IMR-90 (cell line): ENCODE results near the gene ZNF263. TPM values are rescaled to one million over a fixed set of nuclear protein-coding genes. Genes with fewer than 3 reads are reported as not detected.

Experiments
- ATAC-seq: fragments of 200-7000 bp; cut with Tn5 transposase; 2 replicates; pipeline ENCODE4 v1.9.1; 2020; ENCODE audit warnings: low read depth, mild to moderate bottlenecking, moderate library complexity
- BruUV-seq: library from RNA; stranded (reverse); fragments of 400-500 nt; replicated peaks from 2 replicates; lab custom pipeline; 2021; lab: Mats Ljungman, UMichigan
- CTCF ChIA-PET: fragments of 300-600 bp; formaldehyde crosslinking; extraction: SDS; loops from one replicate; lab custom pipeline; 2021; ENCODE audit warnings: antibody characterized with exemption; lab: Yijun Ruan, JAX
- POLR2A ChIA-PET: fragments of 300-600 bp; sonication (Branson Sonifier 250); formaldehyde crosslinking; loops from one replicate; lab custom pipeline; 2022; ENCODE audit warnings: antibody characterized with exemption; ENCODE audit not compliant: unreplicated experiment; lab: Charles Lee
- DNase-seq: peaks from one replicate; pipeline ENCODE4 v3.0.0; 2013
- H2AFZ ChIP-seq: replicated peaks from 2 replicates; pipeline ENCODE3; 2013; ENCODE audit warnings: low read length, mild to moderate bottlenecking; ENCODE audit not compliant: poor library complexity
- H2AK5ac ChIP-seq: 2 replicates; pipeline ENCODE4 v1.6.1; 2013; ENCODE audit warnings: low read depth, low read length, inconsistent platforms
- H2AK9ac ChIP-seq: replicated peaks from 2 replicates; pipeline ENCODE3; 2013; ENCODE audit warnings: mild to moderate bottlenecking, low read depth, low read length, moderate library complexity; ENCODE audit not compliant: poor library complexity
- H2BK120ac ChIP-seq: 2 replicates; pipeline ENCODE4 v1.6.1; 2013; ENCODE audit warnings: low read depth, low read length, inconsistent platforms
- H2BK15ac ChIP-seq: 3 replicates; pipeline ENCODE4 v1.6.1; 2013; ENCODE audit warnings: low read depth, low read length, inconsistent platforms
- H2BK20ac ChIP-seq: 2 replicates; pipeline ENCODE4 v1.6.1; 2013; ENCODE audit warnings: low read depth, mild to moderate bottlenecking, inconsistent platforms, low read length, moderate library complexity
- H2BK5ac ChIP-seq: 2 replicates; pipeline ENCODE4 v1.6.1; 2013; ENCODE audit warnings: mild to moderate bottlenecking, low read depth, low read length, inconsistent platforms; ENCODE audit not compliant: poor library complexity, severe bottlenecking
- H3K14ac ChIP-seq: replicated peaks from 2 replicates; pipeline ENCODE4 v1.6.1; 2013; ENCODE audit warnings: low read depth, low read length, inconsistent platforms
- H3K18ac ChIP-seq: 2 replicates; pipeline ENCODE4 v1.6.1; 2013; ENCODE audit warnings: low read depth, low read length, control low read depth
- H3K23ac ChIP-seq: 2 replicates; pipeline ENCODE4 v1.6.1; 2013; ENCODE audit warnings: low read depth, low read length, inconsistent platforms
- H3K27ac ChIP-seq: 2 replicates; pipeline ENCODE4 v1.5.1; 2013; ENCODE audit warnings: mild to moderate bottlenecking, control low read depth, low read length; ENCODE audit not compliant: insufficient read depth
- H3K27me3 ChIP-seq: 2 replicates; pipeline ENCODE4 v1.6.1; 2013; ENCODE audit warnings: low read length; ENCODE audit not compliant: control insufficient read depth, insufficient read depth
- H3K36me3 ChIP-seq: 2 replicates; pipeline ENCODE4 v1.6.1; 2013; ENCODE audit warnings: low read length, mixed read lengths; ENCODE audit not compliant: control insufficient read depth, insufficient read depth
- H3K4ac ChIP-seq: 2 replicates; pipeline ENCODE4 v1.6.1; 2013; ENCODE audit warnings: low read depth, low read length, inconsistent platforms
- H3K4me1 ChIP-seq: 2 replicates; pipeline ENCODE4 v1.6.1; 2013; ENCODE audit warnings: low read length, mixed read lengths; ENCODE audit not compliant: control insufficient read depth, insufficient read depth
- H3K4me2 ChIP-seq: 2 replicates; pipeline ENCODE4 v1.6.1; 2013; ENCODE audit warnings: low read depth, mild to moderate bottlenecking, control low read depth, low read length, moderate library complexity
- H3K4me3 ChIP-seq: 2 replicates; pipeline ENCODE4 v1.5.1; 2013; ENCODE audit warnings: low read depth, mild to moderate bottlenecking, control low read depth, low read length, moderate library complexity; ENCODE audit not compliant: insufficient read depth
- H3K56ac ChIP-seq: 2 replicates; pipeline ENCODE4 v1.6.1; 2013; ENCODE audit warnings: low read length, inconsistent platforms; ENCODE audit not compliant: insufficient read depth; ENCODE audit errors: extremely low read depth
- H3K79me1 ChIP-seq, 2 experiments: 2 replicates each; pipeline ENCODE4 v1.6.1; 2013; ENCODE audit warnings: low read length in 2 of 2, inconsistent platforms in 1 of 2, low read depth in 1 of 2
- H3K9ac ChIP-seq: 2 replicates; pipeline ENCODE4 v1.6.1; 2013; ENCODE audit warnings: low read depth, low read length, control low read depth
- H3K9me1 ChIP-seq: 2 replicates; pipeline ENCODE4 v1.6.1; 2013; ENCODE audit warnings: low read length, inconsistent platforms; ENCODE audit not compliant: insufficient read depth
- H3K9me3 ChIP-seq: 2 replicates; pipeline ENCODE4 v1.6.1; 2013; ENCODE audit warnings: low read length; ENCODE audit not compliant: control insufficient read depth, insufficient read depth
- H4K20me1 ChIP-seq: 2 replicates; pipeline ENCODE4 v1.6.1; 2013; ENCODE audit warnings: low read length, inconsistent platforms; ENCODE audit not compliant: insufficient read depth
- H4K5ac ChIP-seq: 2 replicates; pipeline ENCODE4 v1.6.1; 2013; ENCODE audit warnings: mild to moderate bottlenecking, low read depth, low read length, control low read depth
- H4K8ac ChIP-seq, 2 experiments: 2 replicates each; pipeline ENCODE4 v1.6.1; 2013; ENCODE audit warnings: low read depth in 2 of 2, low read length in 2 of 2, control low read depth in 1 of 2, inconsistent platforms in 1 of 2
- H4K91ac ChIP-seq: 2 replicates; pipeline ENCODE4 v1.6.1; 2013; ENCODE audit warnings: low read depth, low read length, inconsistent platforms; ENCODE audit not compliant: insufficient read depth
- BHLHE40 ChIP-seq: fragments of 150-350 bp; IDR thresholded peaks from 2 replicates; pipeline ENCODE4 v1.6.1; 2016; ENCODE audit warnings: mild to moderate bottlenecking, low read depth, low read length
- CHD1 ChIP-seq: IDR thresholded peaks from 2 replicates; pipeline ENCODE4 v1.6.1; 2012; ENCODE audit warnings: low read depth, low read length, improper control_type of control experiment
- MAFK ChIP-seq: IDR thresholded peaks from 2 replicates; pipeline ENCODE4 v1.6.1; 2012; ENCODE audit warnings: low read depth, low read length, improper control_type of control experiment
- MAZ ChIP-seq: IDR thresholded peaks from 2 replicates; pipeline ENCODE4 v1.6.1; 2012; ENCODE audit warnings: low read depth, mild to moderate bottlenecking, low read length, improper control_type of control experiment, moderate library complexity, borderline replicate concordance
- MXI1 ChIP-seq: IDR thresholded peaks from 2 replicates; pipeline ENCODE4 v1.6.1; 2012; ENCODE audit warnings: low read depth, mild to moderate bottlenecking, low read length, moderate library complexity, borderline replicate concordance
- NFE2L2 ChIP-seq: fragments of 150-350 bp; IDR thresholded peaks from 2 replicates; pipeline ENCODE4 v1.6.1; 2016; ENCODE audit warnings: low read depth, mild to moderate bottlenecking, low read length
- POLR2A ChIP-seq: IDR thresholded peaks from 2 replicates; pipeline ENCODE4 v1.6.1; 2012; ENCODE audit warnings: mild to moderate bottlenecking, low read depth, low read length
- RFX5 ChIP-seq: IDR thresholded peaks from 2 replicates; pipeline ENCODE4 v1.8.0; 2012; ENCODE audit warnings: low read depth, mild to moderate bottlenecking, low read length, moderate library complexity
- SMC3 ChIP-seq: fragments of 150-350 bp; IDR thresholded peaks from 2 replicates; pipeline ENCODE4 v1.6.1; 2016; ENCODE audit warnings: low read depth, mild to moderate bottlenecking, antibody characterized with exemption, low read length, moderate library complexity
- WGBS, 2 experiments: methylation state at CpG; one replicate each; pipeline versions ENCODE4 v1.1.5 to v1.1.7; 2013; ENCODE audit warnings: missing lambda C conversion rate in 2 of 2; ENCODE audit not compliant: insufficient read length in 1 of 2; ENCODE audit errors: extremely low coverage in 2 of 2; 5-methylcytosine and 5-hydroxymethylcytosine counted together
- dilution Hi-C: fragments of 300-500 bp; cut with HindIII; formaldehyde crosslinking; loops from one replicate; pipeline ENCODE4 v1.14.3; 2018; ENCODE audit warnings: low sequenced_read_pairs; ENCODE audit not compliant: unreplicated experiment
- in situ Hi-C: fragments of 300-500 bp; cut with MboI; formaldehyde crosslinking; loops from 3 replicates; pipeline ENCODE4 v1.14.3; 2019; ENCODE audit warnings: low sequenced_read_pairs, inconsistent platforms, mixed read lengths
- intact Hi-C: fragments of 100-400 bp; cut with micrococcal nuclease; formaldehyde crosslinking; loops from 2 replicates; pipeline ENCODE4 v1.10.0; 2022
- polyA plus RNA-seq, 3 experiments: library from polyadenylated mRNA; depleted of rRNA; stranded (reverse); fragments of >200 nt; gene quantifications; 2 replicates each; pipeline ENCODE4 v1.2.3, GENCODE V29; 2012; ENCODE audit warnings: low replicate concordance in 1 of 3
- total RNA-seq: library from RNA; depleted of rRNA; stranded (reverse); fragments of >200 nt; gene quantifications from 2 replicates; pipeline ENCODE4 v1.2.3, GENCODE V29; 2012

ZNF263 gene
- total and polyA plus RNA-seq, 2 of the 4 experiments (the other 2 are of a cell fraction), result 20.8 to 40.3 TPM

GRCh38 chr16:3321816-3322215 is 38.5 kb downstream of the ZNF263 start:
- Histone ChIP-seq H3K56ac (no peak overlapping the region), H3K27me3 (no peaks in the 10 kb centered on the region), H3K36me3 (peaks cover 13% of the 10 kb centered on the region), H3K9me1 (no peaks in the 10 kb centered on the region), H3K23ac (no peak overlapping the region), H4K91ac (no peak overlapping the region), H3K4ac (no peak overlapping the region), H3K14ac (no peak overlapping the region), H3K9me3 (peaks cover 61% of the 10 kb centered on the region), H3K27ac (no peak overlapping the region), H4K20me1 (no peaks in the 10 kb centered on the region), H2BK20ac (no peak overlapping the region), H2BK15ac (no peak overlapping the region), H2BK120ac (no peak overlapping the region), H3K18ac (no peak overlapping the region), H2BK5ac (no peak overlapping the region), H3K4me1 (no peaks in the 10 kb centered on the region), H4K5ac (no peak overlapping the region), H3K79me1 (no peaks in the 10 kb centered on the region), H3K4me3 (no peak overlapping the region), H3K4me2 (no peak overlapping the region), H2AK5ac (no peak overlapping the region), H2AK9ac (no peak overlapping the region), H3K9ac (no peak overlapping the region), H2AFZ (no peak overlapping the region), H4K8ac (no peak overlapping the region)
- intact Hi-C loops (no loop called here), in situ Hi-C loops (no loop called here), dilution Hi-C loops (no loop called here)
- TF ChIP-seq POLR2A, result no peak
- TF ChIP-seq RFX5, result no peak
- no peak for TF ChIP-seq MAFK
- TF ChIP-seq BHLHE40, result no peak
- peak; percentile 39; the same call in 1 of the 2 replicates for TF ChIP-seq NFE2L2
- TF ChIP-seq CHD1, result no peak
- no peak for TF ChIP-seq SMC3
- TF ChIP-seq MXI1, result no peak
- TF ChIP-seq MAZ, result no peak
- ChIA-PET CTCF (no interaction called here), POLR2A (no interaction called here)
- ATAC-seq (no peak), DNase-seq (no peak)
- BruUV-seq, result no TSS peak
- WGBS, 2 experiments, result no CpG with 5 or more reads among the region's 2 CpGs
